Stomach (tissue), 4 donors: ENCODE results near the gene HSPG2.

Experiments used
- CTCF ChIP-seq, 7 experiments: fragments of 450-650 bp in 4 of 7; fragments of 200-600 bp in 3 of 7; sonication (generic) in 3 of 7; IDR thresholded peaks; one replicate each; pipeline ENCODE4 v1.5.1; 2016 to 2019; ENCODE audit warnings: antibody characterized with exemption in 7 of 7, control low read depth in 2 of 7, mild to moderate bottlenecking in 1 of 7
- EP300 ChIP-seq: sonication (generic); formaldehyde crosslinking; IDR thresholded peaks from one replicate; pipeline ENCODE4 v1.6.1; 2017; ENCODE audit warnings: antibody characterized with exemption
- POLR2AphosphoS5 ChIP-seq, 3 donors: sonication (generic); formaldehyde crosslinking; IDR thresholded peaks; one replicate each; pipeline ENCODE4 v1.6.1; 2016; ENCODE audit warnings: antibody characterized with exemption in 3 of 3

- no peak for TF ChIP-seq CTCF (IDR thresholded peaks at IDR 0.05)
- no peak for TF ChIP-seq EP300
- peak in 1 of 3 donors; percentile 65 for TF ChIP-seq POLR2AphosphoS5 (IDR thresholded peaks at IDR 0.05)
These were observed 23.3 kb downstream of the HSPG2 start for GRCh38 chr1:21913763-21914162.
